GM21360 (cell line): ENCODE results near the gene MXRA8.
"Not testable (repeated sequence)": the region's sequence is repeated elsewhere in the genome, so short reads cannot be mapped to it uniquely, and the experiment has no call there.

Source experiments
- ATAC-seq: cut with Tn5 transposase; IDR thresholded peaks from one replicate; pipeline ENCODE4 v1.9.1; 2021; ENCODE audit warnings: mild to moderate bottlenecking, moderate library complexity; ENCODE audit not compliant: unreplicated experiment

Gene MXRA8, protein sequence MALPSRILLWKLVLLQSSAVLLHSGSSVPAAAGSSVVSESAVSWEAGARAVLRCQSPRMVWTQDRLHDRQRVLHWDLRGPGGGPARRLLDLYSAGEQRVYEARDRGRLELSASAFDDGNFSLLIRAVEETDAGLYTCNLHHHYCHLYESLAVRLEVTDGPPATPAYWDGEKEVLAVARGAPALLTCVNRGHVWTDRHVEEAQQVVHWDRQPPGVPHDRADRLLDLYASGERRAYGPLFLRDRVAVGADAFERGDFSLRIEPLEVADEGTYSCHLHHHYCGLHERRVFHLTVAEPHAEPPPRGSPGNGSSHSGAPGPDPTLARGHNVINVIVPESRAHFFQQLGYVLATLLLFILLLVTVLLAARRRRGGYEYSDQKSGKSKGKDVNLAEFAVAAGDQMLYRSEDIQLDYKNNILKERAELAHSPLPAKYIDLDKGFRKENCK

DNA sequence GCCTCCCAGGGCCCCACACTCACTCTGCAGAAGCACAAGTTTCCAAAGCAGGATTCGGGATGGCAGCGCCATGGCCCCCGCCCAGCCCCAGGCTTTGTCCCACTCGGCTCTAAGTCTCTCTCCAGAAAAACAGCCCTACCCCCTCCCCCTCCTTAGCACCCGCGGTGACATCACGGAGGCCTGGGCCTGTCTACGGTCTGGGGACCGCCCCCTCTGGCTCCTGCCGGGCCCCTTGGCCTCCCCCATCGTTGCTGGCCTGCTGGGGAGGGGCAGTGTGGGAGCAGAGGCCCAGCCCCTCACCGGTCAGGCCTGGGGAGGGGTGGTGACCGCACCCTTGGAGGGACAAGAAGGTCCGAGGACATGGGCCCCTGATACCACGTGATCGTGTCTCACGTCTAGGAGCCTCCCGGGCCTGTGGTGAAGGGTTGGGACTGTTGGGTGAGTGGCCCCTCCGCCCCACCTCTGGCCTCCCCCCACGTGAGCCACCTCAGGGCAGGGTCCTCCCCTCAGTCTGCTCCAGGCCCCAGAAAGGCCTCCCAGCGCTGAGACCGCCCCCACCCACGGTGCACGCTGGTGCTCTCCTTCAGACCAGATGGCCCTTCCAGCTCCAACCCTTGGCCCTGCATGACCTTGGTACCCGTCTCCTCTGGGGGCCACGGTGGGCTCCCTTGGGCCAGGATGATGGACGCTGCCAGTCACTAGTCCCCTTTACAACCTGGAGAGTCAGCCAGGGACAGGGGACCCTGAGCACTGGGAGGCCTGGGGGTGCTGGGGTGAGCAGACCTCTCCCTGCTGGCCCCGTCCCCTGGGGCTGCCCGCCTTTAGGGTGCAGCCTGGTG is at the start of gene MXRA8:
TSS of gene MXRA8 (minus strand) at position 123 of the 839 bp plus-strand sequence. CDS start at position 72, 51 bp downstream.
- no peak for ATAC-seq

DNA sequence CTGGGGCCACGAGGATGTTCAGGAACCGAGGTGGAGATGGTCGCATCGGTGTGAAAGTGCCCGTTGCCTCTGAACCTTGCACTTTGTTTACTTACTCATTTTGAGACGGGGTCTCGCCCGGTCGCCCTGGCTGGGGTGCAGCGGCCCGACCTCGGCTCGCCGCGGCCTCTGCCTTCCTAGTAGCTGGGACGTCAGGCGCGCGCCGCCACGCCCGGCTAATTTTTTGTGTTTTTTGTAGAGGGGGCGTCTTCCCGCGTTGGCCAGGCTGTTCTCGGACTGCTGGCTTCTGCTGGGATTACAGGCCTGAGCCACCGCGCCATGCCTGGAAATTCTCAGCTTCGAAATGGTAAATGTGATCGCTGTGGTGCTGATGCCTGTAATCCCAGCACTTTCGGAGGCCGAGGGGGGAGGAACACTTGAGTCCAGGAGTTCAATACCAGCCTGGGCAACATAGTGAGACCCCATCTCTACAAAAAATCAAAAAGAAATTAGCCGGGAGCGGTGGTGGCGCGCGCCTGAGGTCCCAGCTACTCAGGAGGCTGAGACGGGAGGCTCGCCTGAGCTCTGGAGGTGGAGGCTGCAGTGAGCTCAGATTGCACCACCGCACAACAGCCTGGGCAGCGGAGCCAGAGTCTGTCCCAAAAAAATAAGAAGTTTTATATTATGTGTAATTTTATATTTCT is 49.4 kb upstream of the MXRA8 start:
- ATAC-seq, result peak; percentile 20

DNA sequence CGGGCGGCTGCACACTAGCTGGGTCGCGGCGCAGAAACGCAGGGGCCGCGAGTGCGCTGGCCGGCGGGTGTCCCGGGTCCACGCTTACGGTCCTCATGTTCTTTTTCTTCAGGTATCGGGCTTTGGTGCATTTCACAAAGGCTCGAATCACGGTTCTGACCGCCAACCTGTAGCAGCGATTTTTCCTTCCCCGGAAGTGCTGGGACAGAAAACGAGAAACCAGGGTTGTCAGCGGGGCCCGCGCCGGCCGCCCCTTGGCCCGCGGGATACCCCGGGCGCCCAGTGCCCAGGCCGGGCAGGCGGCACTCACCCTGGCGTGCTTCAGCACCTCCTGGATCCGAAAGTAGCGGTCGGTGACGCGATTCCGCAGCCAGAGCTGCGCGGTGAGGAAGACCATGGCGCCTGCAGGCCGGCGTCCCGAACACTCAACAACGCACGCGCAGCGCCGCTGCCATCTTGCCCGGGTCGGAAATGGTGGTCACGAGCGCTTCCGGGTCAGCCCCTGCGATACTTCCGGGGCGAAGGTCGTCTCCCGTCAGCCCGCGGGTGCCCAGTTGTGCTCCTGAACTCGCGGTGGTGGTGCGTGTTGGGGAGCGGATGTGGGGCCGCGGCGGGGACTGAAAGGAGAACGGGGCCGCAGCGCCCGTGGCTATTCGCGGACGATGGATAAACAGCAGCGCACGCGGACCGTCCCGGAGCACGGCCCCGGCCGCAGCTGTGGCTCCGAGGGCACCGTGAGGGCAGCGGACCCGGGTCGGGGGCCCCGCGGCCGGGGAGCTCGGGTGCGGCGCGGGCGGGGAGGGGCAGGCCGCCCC is 48.7 kb upstream of the MXRA8 start, which contains the start of gene MRPL20:
TSS of gene MRPL20 (minus strand) at position 473 of the 815 bp plus-strand sequence. CDS start at position 397, 76 bp downstream.
- peak; percentile 82 for ATAC-seq

DNA sequence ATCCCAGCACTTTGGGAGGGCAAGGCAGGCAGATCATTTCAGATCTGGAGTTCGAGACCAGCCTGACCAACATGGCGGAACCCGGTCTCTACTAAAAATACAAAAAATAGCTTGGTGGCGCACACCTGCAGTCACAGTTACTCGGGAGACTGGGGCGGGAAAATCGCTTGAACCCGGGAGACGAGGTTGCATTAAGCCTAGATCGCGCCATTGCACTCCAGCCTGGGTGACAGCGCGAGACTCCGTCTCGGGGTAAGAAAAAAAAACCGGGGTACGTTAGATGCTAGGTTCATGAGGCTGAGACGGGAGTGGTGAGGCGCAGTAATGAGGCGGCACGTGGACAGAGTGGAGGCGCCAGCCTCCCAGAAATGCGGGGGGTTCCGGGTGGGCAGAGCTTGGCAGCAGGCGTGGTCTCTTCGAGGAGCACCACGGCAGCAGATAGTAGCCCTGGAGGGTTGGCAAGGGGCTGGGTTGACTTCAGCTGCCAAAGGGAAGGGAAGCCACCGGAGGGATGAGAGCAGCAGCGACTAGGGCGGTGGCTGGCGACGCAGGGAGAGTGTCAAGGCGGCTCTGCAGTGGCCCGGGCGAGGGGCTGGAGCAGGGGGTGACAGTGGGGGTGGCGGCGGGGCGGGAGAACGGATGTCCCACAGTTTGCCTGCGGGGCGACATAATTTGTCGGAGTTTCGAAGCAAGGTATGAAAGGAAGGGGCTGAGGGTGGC is 47.9 kb upstream of the MXRA8 start:
- no peak for ATAC-seq

DNA sequence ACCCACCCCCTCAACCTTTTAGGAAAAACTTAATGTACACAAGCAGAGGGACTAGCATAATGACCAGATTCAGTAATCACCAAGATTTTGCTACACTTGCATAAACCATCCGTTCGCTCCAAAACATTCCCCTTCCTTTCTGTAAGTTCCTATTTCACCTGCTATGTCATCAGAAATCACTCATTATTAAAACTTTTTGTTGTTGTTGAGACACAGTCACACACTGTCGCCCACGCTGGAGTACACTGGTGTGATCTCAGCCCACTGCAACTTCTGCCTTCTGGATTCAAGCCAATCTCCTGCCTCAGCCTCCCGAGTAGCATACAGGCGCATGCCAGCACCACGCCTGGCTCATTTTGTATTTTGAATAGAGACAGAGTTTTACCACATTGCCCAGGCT is 45.3 kb upstream of the MXRA8 start:
- ATAC-seq, result no peak

DNA sequence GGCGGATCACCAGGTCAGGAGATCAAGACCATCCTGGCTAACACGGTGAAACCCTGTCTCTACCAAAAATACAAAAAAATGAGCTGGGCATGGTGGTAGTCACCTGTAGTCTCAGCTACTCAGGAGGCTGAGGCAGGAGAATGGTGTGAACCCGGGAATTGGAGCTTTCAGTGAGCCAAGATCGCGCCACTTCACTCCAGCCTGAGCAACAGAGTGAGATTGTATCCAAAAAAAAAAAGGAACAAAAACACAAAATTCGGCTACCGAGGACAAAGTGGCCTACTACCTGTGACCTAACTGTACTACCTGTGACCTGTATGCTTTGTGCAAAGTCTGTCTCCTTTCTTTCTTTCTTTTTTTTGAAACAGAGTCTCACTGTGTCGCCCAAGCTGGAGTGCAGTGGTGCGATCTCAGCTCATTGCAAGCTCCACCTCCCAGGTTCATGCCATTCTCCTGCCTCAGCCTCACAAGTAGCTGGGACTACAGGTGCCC is 44.6 kb upstream of the MXRA8 start:
- ATAC-seq, result not testable (repeated sequence)

DNA sequence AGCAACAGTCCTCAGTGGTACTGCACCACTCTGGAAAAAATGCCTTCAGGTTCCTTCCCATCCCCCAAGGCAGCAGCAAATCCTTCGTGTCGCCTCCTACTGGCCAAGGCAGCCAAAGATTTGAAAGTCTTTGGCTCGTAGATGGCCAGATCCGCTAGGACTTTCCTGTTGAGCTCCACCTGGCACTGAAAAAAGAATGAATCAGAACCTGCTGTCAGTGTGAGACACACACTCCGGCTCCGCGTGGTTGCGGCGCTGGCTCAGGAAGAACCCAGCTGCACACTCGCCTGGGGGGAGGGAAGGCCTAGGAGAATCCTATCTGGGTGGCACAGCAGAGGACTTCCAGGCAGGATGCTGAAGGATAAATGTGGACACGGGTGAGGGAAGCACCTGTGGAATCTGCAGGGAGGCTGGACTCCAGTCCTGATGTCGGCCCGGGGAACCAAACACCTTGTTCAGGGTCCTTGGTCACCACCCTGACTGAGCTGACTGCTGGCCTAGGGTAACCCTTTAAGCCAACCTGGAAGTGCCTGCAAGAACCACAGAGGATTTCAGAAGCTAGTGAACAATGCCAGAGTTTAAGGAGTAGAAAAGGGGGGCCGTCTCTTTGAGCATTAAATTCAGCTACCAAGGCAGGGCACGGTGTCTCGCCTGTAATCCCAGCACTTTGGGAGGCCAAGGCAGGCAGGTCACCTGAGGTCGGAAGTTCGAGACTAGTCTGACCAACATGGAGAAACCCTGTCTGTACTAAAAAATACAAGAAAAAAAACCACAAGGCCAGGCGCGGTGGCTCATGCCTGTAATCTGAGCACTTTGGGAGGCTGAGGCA is 43.9 kb upstream of the MXRA8 start:
- ATAC-seq, result no peak

DNA sequence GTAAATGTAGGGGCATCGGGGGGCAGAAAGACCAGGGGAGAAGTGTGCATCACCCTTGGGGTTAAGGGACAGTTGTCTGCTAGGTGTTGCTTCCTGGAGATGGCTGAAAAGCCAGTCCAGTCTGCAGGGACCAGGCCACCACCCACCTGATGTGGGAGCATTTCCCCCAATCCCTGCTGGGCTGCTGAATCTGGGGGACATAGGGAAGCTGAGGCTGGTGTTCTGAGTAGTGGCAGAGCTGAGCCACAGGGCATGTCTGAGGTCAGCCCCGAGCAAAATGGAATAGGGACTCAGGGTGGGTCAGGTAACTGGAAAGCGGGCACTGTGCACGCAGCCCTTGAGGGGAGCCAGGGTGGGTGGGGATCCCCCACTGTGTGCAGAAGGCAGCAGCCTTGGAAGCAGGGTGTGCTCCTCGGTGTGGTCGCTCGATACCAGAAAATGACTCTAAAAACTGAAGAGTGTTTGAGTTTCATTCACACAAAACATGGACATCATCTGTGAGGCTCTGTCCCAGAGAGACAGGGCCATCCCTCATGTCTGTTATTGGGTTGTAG is 43.2 kb upstream of the MXRA8 start:
- ATAC-seq, result no peak

DNA sequence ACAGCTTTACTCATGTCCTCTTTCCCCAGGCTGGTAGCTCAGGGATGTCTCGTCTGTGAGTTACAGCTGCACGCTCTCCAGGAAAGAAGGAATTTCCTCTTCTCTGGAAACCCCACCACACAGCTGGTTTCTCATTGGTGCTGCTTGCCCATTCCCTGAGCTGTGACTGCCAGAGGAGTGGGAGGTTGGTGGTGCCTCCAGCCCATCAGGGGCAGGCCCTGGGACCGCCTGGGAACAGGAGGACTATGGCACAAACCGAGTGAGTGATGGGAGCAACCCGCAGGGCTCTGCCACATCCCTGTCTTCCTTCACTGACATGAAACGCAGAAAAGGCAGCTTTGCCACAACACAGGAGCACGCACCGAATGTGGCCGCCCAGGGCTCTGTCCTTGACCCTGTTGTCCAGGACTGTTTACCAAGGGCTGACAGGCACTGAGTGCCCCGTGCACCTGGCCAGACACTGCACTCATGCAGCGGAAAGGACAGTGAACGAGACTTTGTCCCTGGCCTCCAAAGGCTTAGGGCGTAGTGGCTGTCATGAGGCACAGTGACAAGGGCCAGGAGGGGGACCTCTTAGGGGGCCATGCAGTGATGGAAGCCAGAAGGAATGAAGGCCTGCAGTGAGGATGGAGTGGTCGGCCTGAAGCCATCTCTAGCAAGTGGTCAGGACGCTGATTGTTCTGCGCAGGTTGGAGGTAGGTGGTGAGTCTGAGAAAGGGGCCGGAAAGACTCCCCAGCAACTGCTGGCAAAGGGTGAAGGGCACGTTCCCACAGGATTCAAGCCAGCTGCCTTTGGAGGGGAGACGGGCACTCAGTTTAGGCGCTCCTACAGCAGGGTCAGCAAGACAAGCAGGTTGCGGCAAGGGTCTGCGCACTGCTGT is 42.5 kb upstream of the MXRA8 start:
- no peak for ATAC-seq

DNA sequence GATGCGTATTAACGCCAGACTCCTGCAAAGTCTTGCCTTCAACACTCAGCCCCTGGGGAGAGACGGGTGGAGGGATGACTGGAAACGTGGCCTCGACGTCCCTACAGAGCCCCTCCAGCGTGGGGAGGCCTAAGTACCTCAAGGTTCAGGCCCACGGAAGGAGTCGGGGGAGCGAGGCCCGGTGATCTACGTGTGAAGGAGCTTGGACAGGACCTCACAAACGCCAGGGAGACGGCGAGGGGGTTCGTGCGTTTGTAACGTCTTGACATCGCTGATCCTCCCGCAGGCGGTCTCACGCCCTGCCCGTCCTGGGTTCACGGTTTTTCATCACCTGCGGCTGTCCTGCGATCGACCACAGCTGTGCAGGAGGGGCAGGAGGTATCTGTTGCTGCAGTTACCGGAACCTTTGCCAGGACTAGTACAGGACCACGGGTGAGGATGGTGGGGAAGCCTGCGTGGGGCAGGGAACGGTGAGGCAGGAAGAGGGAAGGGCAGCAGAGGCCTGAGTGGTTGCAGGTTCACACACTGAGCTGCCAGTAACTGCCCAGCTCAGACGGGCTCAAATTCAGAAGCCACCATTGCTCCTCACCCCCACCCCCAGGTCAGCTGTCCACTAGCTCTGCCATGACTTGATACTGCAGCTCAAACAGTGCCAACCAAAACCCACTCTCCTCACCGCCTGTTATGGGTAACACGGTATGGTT is 41.7 kb upstream of the MXRA8 start:
- no peak for ATAC-seq

DNA sequence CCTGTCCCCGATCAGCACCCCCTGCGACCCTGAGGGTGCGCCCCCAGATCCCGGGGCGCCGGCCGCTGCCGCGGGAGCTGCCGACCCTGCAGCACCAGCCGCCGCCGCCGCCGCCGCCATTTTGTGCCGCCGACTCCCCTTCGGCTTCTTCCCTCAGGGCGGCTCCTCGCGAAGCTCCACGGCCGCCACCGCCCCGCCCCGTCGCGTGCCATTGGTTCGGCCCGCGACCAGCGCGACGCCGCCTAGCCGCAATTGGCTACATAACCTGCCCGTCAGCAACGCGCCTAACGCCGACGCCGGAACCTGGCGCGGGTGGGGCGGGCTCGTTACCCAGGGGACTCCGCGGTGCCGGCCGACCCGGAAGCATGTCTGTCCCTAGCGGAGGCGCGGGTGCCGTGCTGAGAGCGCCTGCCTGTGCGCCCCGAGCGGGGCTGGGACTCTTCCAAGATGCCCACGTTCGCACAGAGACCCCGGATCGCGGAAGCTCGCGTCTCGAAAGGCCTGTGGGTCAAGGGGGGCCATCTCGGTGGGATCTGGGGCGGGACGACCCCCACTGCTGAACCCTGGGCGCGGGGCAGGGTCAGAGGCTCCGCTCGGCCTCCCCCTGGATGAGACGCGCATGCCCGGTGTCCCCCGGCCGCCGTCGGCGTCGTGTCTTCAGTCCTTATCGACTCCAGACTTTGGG is 41.0 kb upstream of the MXRA8 start, which contains the start of gene CCNL2:
TSS of gene CCNL2 (minus strand) at position 149 of the 685 bp plus-strand sequence. CDS start at position 120, 29 bp downstream.
- ATAC-seq, result peak; percentile 94

DNA sequence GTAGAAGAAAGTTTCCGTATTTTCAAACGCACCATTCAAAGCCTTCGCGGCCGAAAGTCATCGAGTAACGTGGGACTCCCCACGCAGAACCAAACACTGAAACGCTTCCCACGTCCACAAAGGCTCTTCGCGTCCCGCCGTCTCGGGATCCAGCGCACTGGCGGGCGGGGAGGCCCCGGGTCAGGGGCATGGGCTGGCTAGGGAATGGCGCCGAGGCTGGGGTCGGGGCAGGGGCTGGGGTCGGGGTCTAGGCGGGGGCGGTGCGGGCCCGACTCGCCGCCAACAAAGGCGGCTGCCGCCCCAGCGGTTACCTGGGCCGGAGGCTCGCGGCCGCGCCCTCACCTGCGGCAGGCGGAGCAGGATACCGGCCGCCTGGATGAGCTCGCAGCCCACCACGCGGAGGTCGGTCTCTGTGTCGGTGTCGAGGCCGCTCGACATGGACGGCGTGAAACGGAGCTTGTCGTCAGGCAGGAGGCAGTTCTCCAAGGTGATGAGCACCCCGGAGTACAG is 40.4 kb upstream of the MXRA8 start:
- peak; percentile 21 for ATAC-seq

DNA sequence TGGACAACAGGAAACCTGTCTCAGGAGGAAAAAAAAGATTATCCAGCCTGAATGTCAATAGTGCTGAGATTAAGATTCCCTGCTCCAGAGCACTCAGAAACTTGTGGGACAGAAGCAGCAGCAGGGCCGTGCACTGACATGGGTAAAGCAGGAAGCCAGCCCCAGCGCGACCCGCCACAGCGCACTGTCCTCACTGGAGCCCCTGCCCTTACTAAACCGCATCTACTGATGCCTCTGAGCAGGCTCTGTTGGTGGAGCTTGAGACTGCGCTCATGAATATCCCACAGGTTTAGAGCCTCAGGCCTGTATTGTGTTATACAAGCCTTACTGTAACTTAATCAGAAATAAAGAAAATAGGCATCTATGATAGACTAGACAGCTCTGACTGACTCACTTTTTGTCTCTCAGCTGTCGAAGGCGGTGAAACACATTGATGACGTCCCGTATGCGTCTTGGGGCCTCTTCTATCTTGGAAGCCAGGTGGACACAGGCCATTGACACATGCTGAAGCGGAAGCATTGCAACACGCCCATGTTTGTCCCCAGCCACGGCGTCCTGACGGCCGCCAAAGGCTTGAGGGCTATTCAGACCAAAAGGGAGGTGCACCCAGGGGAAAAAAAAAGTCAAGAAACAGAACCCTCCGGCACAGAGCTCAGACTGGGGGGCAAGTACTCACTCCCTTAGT is 39.6 kb upstream of the MXRA8 start:
- no peak for ATAC-seq

DNA sequence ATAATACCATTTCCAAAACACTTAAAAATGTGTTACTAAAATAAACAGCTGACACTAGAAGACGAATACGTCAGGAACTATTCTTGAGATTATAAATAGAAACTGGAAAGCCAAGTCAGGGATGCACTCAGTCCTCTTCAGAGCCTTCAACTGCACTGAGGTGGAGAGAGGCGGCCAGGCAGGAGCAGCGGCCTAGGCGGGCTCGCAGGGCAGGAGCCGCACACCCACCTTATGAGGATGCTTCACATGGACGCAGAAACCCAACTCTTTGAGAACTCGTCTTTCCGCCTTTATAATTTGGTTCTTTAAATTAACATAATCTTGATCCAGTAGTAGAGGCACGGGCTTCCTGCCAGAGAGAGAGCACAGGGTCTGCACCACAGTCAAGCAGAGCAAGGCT is 36.8 kb upstream of the MXRA8 start:
- no peak for ATAC-seq

DNA sequence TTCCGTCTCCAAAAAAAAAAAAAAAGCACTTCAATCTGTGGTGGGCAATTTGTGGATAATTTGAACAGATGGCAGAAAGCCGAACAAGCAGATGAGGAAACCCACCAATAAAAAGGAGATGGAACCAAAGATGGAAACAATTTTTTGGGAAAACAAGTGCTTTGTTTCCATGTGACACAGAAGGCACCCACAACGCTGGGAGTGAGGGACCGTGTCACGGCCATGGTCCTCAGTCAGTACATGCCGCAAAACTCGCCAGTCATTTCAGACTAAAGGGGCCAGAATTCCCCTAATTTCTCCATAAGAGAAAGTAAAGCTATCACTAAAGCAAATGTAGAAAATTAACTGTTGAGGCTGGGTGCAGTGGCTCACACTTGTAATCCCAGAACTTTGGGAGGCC is 35.8 kb upstream of the MXRA8 start:
- ATAC-seq, result no peak
